ENCODE data around the gene MAPKAP1.

DNA sequence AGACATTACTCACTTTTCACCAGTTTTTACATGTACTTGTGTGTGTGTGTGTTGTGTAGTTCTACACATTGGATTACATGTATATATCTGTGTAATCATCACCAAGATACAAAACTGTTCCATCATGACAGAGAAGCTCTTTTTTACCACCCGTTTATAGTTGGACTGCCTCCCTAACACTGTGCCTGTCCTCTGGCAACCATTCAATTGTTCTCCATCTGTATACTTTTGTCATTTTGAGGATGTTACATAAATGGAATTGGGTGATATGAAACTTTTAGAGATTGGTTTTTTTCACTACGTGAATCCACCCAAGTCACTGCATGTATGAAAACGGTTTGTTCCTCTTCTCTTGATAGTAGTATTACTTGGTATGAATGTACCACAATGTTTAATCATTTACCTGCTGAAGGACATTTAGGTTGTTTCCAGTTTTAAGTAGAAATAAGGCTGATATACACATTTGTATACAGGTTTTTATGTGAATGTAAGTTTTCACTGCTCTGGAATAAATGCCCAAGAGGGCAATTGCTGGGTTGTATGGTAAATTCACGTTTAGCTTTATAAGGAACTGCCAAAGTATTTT, 126.2 kb downstream of the MAPKAP1 start:
- TF ChIP-seq, protein P1, sequence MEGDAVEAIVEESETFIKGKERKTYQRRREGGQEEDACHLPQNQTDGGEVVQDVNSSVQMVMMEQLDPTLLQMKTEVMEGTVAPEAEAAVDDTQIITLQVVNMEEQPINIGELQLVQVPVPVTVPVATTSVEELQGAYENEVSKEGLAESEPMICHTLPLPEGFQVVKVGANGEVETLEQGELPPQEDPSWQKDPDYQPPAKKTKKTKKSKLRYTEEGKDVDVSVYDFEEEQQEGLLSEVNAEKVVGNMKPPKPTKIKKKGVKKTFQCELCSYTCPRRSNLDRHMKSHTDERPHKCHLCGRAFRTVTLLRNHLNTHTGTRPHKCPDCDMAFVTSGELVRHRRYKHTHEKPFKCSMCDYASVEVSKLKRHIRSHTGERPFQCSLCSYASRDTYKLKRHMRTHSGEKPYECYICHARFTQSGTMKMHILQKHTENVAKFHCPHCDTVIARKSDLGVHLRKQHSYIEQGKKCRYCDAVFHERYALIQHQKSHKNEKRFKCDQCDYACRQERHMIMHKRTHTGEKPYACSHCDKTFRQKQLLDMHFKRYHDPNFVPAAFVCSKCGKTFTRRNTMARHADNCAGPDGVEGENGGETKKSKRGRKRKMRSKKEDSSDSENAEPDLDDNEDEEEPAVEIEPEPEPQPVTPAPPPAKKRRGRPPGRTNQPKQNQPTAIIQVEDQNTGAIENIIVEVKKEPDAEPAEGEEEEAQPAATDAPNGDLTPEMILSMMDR (IDR thresholded peaks at IDR 0.05) = no peak
- TF ChIP-seq POLR2A (IDR thresholded peaks at IDR 0.05) = no peak
